Measurements from ENCODE around the gene COL20A1. TPM values are rescaled to one million over a fixed set of nuclear protein-coding genes. Genes with fewer than 3 reads are reported as not detected.

Gene COL20A1
- total and polyA plus RNA-seq, 10 donors = 0.12 to 2.1 (median 0.60) TPM; not detected in 2

- TF ChIP-seq CTCF (IDR thresholded peaks at IDR 0.05 in 8 of 11, conservative IDR thresholded peaks at IDR 0.05 in 3 of 11) (no peak), POLR2AphosphoS5 (IDR thresholded peaks at IDR 0.05) (no peak), POLR2A (IDR thresholded peaks at IDR 0.05) (no peak)
- peak overlapping the region; percentile 6 to 60 (median 33) for H3K4me3 ChIP-seq
- no peaks in the 10 kb centered on the region for H3K9me3 ChIP-seq
- peaks cover 3 to 95% (median 50%) of the 10 kb centered on the region in 7 donors for H3K27me3 ChIP-seq (replicated peaks in 1 of 7)
- intact Hi-C loops (cut with DNase I; ENCODE audit: low total_unique reads) = no loop called here
- WGBS, 5 donors = 1 to 2% (median 2%) methylated on average over 46 to 89 of the region's 89 CpGs; no CpG with 5 or more reads in 1 of the 5 donors
- no peak overlapping the region for H3K27ac ChIP-seq
- H3K4me1 ChIP-seq = peaks cover 7 to 25% (median 22%) of the 10 kb centered on the region in 6 donors
- no peak for DNase-seq
- H3K36me3 ChIP-seq = no peaks in the 10 kb centered on the region
Observed at GRCh38 chr20:63253438-63254231, 39.4 kb upstream of the COL20A1 start.

- peaks cover 3 to 95% (median 44%) of the 10 kb centered on the region in 7 donors for H3K27me3 ChIP-seq (replicated peaks in 1 of 7)
- H3K27ac ChIP-seq = no peak within 1 kb of the TSS
- no peaks in the 10 kb centered on the region for H3K9me3 ChIP-seq
- TF ChIP-seq POLR2A (IDR thresholded peaks at IDR 0.05) = no peak
- no peak for TF ChIP-seq CTCF (IDR thresholded peaks at IDR 0.05 in 8 of 11, conservative IDR thresholded peaks at IDR 0.05 in 3 of 11)
- no peak for TF ChIP-seq POLR2AphosphoS5 (IDR thresholded peaks at IDR 0.05)
- intact Hi-C loops (cut with DNase I; ENCODE audit: low total_unique reads) = no loop called here
- peak within 1 kb of the TSS; percentile 6 to 60 (median 33) for H3K4me3 ChIP-seq
- no peak for DNase-seq
- 2 to 6% (median 2%) methylated on average over 30 to 46 of the region's 46 CpGs; no CpG with 5 or more reads in 2 of the 5 donors for whole genome bisulfite sequencing, 5 donors
- peaks cover 7 to 25% (median 22%) of the 10 kb centered on the region in 6 donors for H3K4me1 ChIP-seq
- H3K36me3 ChIP-seq = no peaks in the 10 kb centered on the region
Observed at GRCh38 chr20:63254232-63254605, 38.8 kb upstream of the COL20A1 start, which contains the start of gene NKAIN4. NKAIN4 (minus strand) TSS chr20:63254463; CDS start chr20:63254450, 13 bp downstream.

DNA sequence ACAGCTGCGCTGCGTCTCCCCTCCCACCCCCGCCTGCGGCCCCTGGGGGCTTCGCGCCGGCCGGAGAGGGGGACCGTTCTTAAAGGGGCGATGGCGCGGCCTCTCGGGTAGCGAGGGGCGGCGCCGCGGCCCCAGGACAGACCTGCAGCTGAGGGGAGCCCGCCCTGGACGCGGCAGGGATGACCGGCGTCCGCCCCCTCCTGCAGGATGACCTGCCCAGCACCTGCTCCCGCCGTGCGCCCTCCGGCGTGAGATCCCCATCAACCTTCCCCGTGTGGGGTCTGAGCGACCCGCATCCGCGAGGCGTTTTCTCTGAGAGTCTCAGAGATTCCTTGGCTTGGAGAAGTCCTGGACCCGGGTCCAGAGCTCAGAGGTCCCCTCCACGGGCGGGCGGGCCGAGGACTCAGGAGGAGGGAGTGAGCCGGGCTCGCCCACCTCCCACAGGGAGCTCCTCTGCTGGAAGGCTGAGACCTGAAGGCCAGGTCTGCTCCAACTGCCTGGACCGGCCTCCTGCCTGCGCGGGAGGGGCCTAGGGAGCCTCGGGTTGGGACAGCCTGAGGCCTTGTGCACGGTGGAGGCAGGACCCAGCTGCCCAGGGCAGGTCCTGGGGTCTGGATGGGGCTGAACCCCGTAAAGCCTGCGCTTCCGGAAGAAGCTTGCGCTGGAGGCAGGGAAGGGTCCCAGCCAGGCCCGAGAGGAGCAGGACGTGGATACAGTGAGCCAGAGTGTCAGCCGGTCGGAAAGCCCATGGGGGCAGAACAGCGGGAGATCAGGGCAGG, 38.2 kb upstream of the COL20A1 start:
- H3K9me3 ChIP-seq = no peaks in the 10 kb centered on the region
- peaks cover 3 to 95% (median 43%) of the 10 kb centered on the region in 7 donors for H3K27me3 ChIP-seq (replicated peaks in 1 of 7)
- H3K4me1 ChIP-seq = peaks cover 7 to 25% (median 22%) of the 10 kb centered on the region in 6 donors
- no peak for TF ChIP-seq CTCF (IDR thresholded peaks at IDR 0.05 in 8 of 11, conservative IDR thresholded peaks at IDR 0.05 in 3 of 11)
- TF ChIP-seq POLR2AphosphoS5 (IDR thresholded peaks at IDR 0.05) = no peak
- no peak for TF ChIP-seq POLR2A (IDR thresholded peaks at IDR 0.05)
- no peaks in the 10 kb centered on the region for H3K36me3 ChIP-seq
- intact Hi-C loops (cut with DNase I; ENCODE audit: low total_unique reads) = no loop called here
- peak overlapping the region in 2 of 8 donors; percentile 33 to 60 for H3K4me3 ChIP-seq
- 6 to 13% (median 9%) methylated on average over 19 to 56 of the region's 56 CpGs for WGBS, 5 donors
- DNase-seq = no peak
- no peak overlapping the region for H3K27ac ChIP-seq

Measured in spleen (tissue), 11 donors.